AG09309 (cell line): ENCODE results near the gene TCF4.

ENCODE experiments used
- DNase-seq: peaks from one replicate; pipeline ENCODE4 v3.0.0-alpha.2; 2010; ENCODE audit warnings: low read depth
- H3K4me3 ChIP-seq: 2 replicates; pipeline ENCODE4 v1.5.1; 2011; ENCODE audit warnings: mild to moderate bottlenecking, low read depth, low read length, moderate library complexity; ENCODE audit not compliant: control insufficient read depth
- CTCF ChIP-seq: IDR thresholded peaks from 2 replicates; pipeline ENCODE4 v1.5.1; 2011; ENCODE audit warnings: mild to moderate bottlenecking, low read depth, low read length, inconsistent platforms; ENCODE audit not compliant: insufficient read depth, control insufficient read depth; ENCODE audit errors: missing control alignments

The TCF4 gene

GRCh38 chr18:55220523-55220922 lies 367.5 kb downstream of the TCF4 start:
- no peak overlapping the region for H3K4me3 ChIP-seq
- no peak for DNase-seq
- no peak for TF ChIP-seq CTCF

DNA sequence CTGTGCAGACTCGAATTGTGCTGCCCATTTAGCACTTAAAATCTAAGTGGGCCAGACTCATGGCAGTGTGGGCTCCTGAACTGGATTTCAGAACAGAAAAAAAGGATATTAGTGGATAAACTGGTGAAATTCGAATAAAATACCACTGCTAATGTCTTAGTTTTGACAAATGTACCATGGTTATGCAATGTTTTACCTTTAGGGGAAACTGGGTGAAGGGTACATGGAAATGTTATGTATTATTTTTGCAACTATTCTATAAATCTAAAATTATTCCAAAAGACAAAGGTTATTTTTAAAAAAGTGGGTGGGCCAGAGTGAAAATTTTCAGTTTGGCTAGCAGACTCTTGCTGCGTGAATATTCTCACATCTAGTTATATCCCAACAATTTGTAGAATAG lies 368.2 kb downstream of the TCF4 start:
- TF ChIP-seq CTCF, result no peak
- no peak for DNase-seq
- H3K4me3 ChIP-seq, result no peak overlapping the region

GRCh38 chr18:55219059-55219458 lies 368.9 kb downstream of the TCF4 start:
- H3K4me3 ChIP-seq, result no peak overlapping the region
- TF ChIP-seq CTCF, result no peak
- DNase-seq, result no peak

DNA sequence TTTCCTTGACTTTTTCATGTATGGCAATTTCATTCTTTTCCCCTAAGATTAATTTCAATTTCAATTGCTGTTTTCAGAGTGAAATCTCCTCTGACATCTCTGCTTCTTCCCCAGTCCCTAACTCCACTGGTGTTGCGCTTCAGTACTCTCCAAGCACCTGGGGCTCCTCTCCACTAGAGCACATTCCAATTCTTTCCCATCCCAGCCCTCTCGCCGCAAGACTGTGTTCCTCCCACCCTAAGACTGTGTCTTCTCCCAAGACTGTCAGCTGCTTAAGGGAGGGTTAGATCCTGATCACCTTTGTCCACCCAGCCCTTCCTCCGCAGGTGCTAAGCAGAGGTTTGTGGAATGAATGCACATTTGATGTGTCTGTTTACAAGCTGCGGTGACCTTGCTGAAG lies 373.0 kb downstream of the TCF4 start:
- DNase-seq, result no peak
- no peak for TF ChIP-seq CTCF
- no peak overlapping the region for H3K4me3 ChIP-seq

DNA sequence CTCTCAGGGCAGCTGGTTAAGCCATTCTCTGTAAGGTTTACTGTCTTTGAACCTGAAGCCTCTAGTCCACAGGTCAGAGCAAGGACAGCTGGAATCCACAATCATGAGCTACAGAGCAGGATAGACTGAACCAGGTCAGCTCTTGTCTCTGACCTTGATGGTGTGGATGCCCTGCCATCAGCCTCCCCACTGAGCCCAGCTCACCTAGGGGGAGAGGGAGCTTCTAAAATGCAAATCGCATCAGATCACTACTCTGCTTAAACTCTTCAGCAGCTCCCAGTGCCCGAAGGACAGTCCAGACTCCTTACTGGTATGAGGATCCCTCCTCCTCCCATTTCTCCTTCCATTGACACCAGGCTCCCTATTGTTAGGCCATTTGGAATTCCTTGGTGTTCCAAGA lies 373.5 kb downstream of the TCF4 start:
- no peak for DNase-seq
- H3K4me3 ChIP-seq, result no peak overlapping the region
- no peak for TF ChIP-seq CTCF

GRCh38 chr18:55213586-55213985 lies 374.4 kb downstream of the TCF4 start:
- no peak for DNase-seq
- no peak for TF ChIP-seq CTCF
- no peak overlapping the region for H3K4me3 ChIP-seq

- H3K4me3 ChIP-seq, result no peak overlapping the region
- TF ChIP-seq CTCF, result no peak
- no peak for DNase-seq
These were observed 381.1 kb downstream of the TCF4 start for GRCh38 chr18:55206927-55207326.
